Uterus (tissue), 4 donors: ENCODE data around the gene LYAR. TPM values are rescaled to one million over a fixed set of nuclear protein-coding genes. Genes with fewer than 3 reads are reported as not detected.
"Not testable (repeated sequence)": the region's sequence is repeated elsewhere in the genome, so short reads cannot be mapped to it uniquely, and the experiment has no call there.

Experiments used
- DNase-seq, 2 donors: peaks; one replicate each; pipeline ENCODE4 v3.0.0-alpha.2; 2019 to 2020
- H3K27ac ChIP-seq, 2 donors: fragments of 200-600 bp; sonication (generic); 1 replicate in 1 of 2; 2 replicates in 1 of 2; pipeline ENCODE4 v1.5.1; 2016 to 2018
- H3K27me3 ChIP-seq, 2 donors: fragments of 200-600 bp; sonication (generic); one replicate each; pipeline ENCODE4 v1.5.1; 2018 to 2019; ENCODE audit warnings: control low read depth in 1 of 2
- H3K36me3 ChIP-seq, 2 donors: fragments of 200-600 bp; sonication (generic); one replicate each; pipeline ENCODE4 v1.5.1; 2019; ENCODE audit warnings: control low read depth in 1 of 2
- H3K4me1 ChIP-seq, 2 donors: fragments of 200-600 bp; sonication (generic); one replicate each; pipeline ENCODE4 v1.5.1; 2018 to 2019; ENCODE audit warnings: control low read depth in 1 of 2
- H3K4me3 ChIP-seq, 2 donors: fragments of 200-600 bp; sonication (generic); 1 replicate in 1 of 2; 2 replicates in 1 of 2; pipeline ENCODE4 v1.5.1; 2018 to 2019; ENCODE audit warnings: mild to moderate bottlenecking in 1 of 2
- H3K9me3 ChIP-seq, 2 donors: fragments of 200-600 bp; sonication (generic); one replicate each; pipeline ENCODE4 v1.5.1; 2019; ENCODE audit warnings: control low read depth in 1 of 2
- POLR2A ChIP-seq, 2 donors: fragments of 450-650 bp; IDR thresholded peaks; one replicate each; pipeline ENCODE4 v1.6.1; 2016; ENCODE audit warnings: antibody characterized with exemption in 2 of 2, mild to moderate bottlenecking in 1 of 2, moderate library complexity in 1 of 2
- intact Hi-C: fragments of 100-400 bp; cut with DNase I; formaldehyde crosslinking; loops from one replicate; pipeline ENCODE4 v1.15.1; 2023; ENCODE audit warnings: low total_unique reads
- total RNA-seq, 4 donors: library from RNA; depleted of rRNA in 3 of 4; stranded (reverse); fragments of >200 nt in 3 of 4; gene quantifications; one replicate each; pipeline versions ENCODE4 v1.1.0 to v1.2.4, GENCODE V29; 2014 to 2023
- TF ChIP-seq, protein P1 (sequence below), 4 experiments: fragments of 200-600 bp in 2 of 4; fragments of 450-650 bp in 2 of 4; sonication (generic) in 2 of 4; IDR thresholded peaks; one replicate each; pipeline ENCODE4 v1.5.1; 2016 to 2019; ENCODE audit warnings: antibody characterized with exemption in 4 of 4, mild to moderate bottlenecking in 2 of 4, moderate library complexity in 1 of 4
- donor health status: DM: yes; HTN: yes; CAD: no.

Gene LYAR
- total RNA-seq, 4 donors from 2014 or later = 7.1 to 32.5 (median 12.6) TPM

DNA sequence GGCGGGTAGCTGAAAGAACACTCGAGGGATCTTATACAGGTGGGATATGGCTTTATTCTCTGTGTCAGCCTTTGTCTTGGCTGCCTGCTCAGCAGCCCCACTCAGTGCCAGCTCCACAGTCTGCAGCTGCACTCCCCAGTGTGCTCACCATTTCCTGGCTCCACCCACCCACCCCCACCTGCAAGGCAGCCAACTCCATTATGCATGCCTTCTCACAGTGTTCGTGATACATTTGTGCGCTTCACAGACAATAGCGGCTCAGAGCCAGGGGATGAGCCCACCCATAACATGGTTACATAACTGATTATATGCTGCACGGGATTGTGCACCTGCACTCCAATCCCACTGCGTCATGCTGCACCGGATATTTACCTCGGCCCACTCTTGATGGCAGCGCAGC lies 33.2 kb downstream of the LYAR start:
- TF ChIP-seq, protein P1, sequence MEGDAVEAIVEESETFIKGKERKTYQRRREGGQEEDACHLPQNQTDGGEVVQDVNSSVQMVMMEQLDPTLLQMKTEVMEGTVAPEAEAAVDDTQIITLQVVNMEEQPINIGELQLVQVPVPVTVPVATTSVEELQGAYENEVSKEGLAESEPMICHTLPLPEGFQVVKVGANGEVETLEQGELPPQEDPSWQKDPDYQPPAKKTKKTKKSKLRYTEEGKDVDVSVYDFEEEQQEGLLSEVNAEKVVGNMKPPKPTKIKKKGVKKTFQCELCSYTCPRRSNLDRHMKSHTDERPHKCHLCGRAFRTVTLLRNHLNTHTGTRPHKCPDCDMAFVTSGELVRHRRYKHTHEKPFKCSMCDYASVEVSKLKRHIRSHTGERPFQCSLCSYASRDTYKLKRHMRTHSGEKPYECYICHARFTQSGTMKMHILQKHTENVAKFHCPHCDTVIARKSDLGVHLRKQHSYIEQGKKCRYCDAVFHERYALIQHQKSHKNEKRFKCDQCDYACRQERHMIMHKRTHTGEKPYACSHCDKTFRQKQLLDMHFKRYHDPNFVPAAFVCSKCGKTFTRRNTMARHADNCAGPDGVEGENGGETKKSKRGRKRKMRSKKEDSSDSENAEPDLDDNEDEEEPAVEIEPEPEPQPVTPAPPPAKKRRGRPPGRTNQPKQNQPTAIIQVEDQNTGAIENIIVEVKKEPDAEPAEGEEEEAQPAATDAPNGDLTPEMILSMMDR (IDR thresholded peaks at IDR 0.05) = no peak
- TF ChIP-seq POLR2A (IDR thresholded peaks at IDR 0.05) = no peak
- no peaks in the 10 kb centered on the region for H3K9me3 ChIP-seq
- no peaks in the 10 kb centered on the region for H3K4me1 ChIP-seq
- intact Hi-C loops = loop anchor here (10.0 kb wide), 1 partner anchor 78 kb away; no protein-coding TSS in a partner anchor
- H3K27ac ChIP-seq = no peak overlapping the region
- H3K4me3 ChIP-seq = no peak overlapping the region
- H3K36me3 ChIP-seq = no peaks in the 10 kb centered on the region
- no peaks in the 10 kb centered on the region for H3K27me3 ChIP-seq
- DNase-seq = peak in 1 of 2 donors; percentile 24

DNA sequence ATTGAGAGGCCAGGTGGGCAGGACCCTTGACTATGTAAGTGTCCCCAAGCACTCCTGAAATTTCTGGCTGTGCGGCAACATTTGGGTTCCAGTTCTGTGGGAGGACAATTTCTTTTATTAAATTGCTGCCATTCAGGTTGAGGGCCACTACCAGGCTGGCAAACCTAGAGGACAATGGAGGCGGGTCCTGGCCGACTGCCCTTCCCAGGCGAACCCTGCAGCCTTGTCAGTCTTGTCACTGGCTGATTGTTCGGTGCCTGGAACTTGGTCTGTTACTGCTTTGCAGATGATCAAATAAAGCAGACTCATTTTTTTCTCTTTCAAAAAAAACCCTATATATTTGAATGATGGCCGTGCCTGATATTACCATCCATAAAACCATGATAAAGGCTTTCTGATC lies 35.3 kb downstream of the LYAR start:
- H3K27me3 ChIP-seq = no peaks in the 10 kb centered on the region
- H3K27ac ChIP-seq = no peak overlapping the region
- TF ChIP-seq POLR2A (IDR thresholded peaks at IDR 0.05) = no peak
- TF ChIP-seq, protein P1 (IDR thresholded peaks at IDR 0.05) = no peak
- no peaks in the 10 kb centered on the region for H3K4me1 ChIP-seq
- no peaks in the 10 kb centered on the region for H3K36me3 ChIP-seq
- no peaks in the 10 kb centered on the region for H3K9me3 ChIP-seq
- DNase-seq = no peak
- intact Hi-C loops = loop anchor here (10.0 kb wide), 1 partner anchor 80 kb away; no protein-coding TSS in a partner anchor
- H3K4me3 ChIP-seq = no peak overlapping the region

DNA sequence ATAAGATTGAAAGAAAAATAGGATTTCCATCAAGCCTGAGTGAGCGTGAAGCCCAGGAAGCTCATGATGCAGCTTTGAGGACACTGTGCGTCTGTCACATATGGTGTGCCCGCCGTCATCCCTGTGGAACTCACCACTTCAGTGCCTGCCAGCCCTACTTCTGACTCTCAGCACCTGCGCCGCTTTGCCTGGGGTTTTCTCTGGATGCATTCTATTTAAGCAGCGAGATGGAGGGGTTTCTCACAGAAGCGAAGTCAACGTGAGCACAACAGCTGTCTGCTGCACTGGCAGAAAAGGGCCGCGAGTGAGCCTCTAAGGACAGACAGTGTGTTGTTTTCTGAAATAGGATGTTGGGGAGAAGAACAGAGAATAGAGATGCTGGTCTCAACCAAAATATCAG lies 35.8 kb downstream of the LYAR start:
- H3K27ac ChIP-seq = no peak overlapping the region
- TF ChIP-seq POLR2A (IDR thresholded peaks at IDR 0.05) = no peak
- TF ChIP-seq, protein P1 (IDR thresholded peaks at IDR 0.05) = no peak
- H3K4me3 ChIP-seq = no peak overlapping the region
- no peak for DNase-seq
- H3K36me3 ChIP-seq = no peaks in the 10 kb centered on the region
- H3K27me3 ChIP-seq = no peaks in the 10 kb centered on the region
- no peaks in the 10 kb centered on the region for H3K9me3 ChIP-seq
- H3K4me1 ChIP-seq = no peaks in the 10 kb centered on the region
- intact Hi-C loops = loop anchor here (10.0 kb wide), 1 partner anchor 81 kb away; no protein-coding TSS in a partner anchor

DNA sequence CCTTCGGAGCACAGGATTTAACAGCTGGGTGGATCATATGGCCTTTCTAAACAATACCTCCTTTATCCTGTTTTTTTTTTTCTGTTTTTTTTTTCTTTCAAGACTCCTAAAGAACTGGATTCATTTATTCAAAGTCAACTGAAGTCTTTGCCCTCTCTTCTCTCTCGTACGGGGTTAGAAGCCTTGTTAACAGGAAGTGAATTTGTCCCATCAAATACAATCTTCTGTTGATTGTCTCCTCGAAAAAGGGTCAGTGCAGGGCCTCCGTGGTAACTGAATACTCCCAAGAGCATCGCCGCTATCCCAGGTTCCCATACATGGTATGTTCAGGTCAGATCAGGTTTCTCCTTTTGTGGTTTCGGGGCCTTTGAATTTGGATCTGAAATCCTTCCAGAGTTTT lies 40.1 kb downstream of the LYAR start:
- Histone ChIP-seq H3K4me1 (no peaks in the 10 kb centered on the region), H3K9me3 (no peaks in the 10 kb centered on the region), H3K36me3 (no peaks in the 10 kb centered on the region), H3K27me3 (no peaks in the 10 kb centered on the region), H3K4me3 (no peak overlapping the region), H3K27ac (no peak overlapping the region)
- TF ChIP-seq, protein P1 (IDR thresholded peaks at IDR 0.05) = no peak
- TF ChIP-seq POLR2A (IDR thresholded peaks at IDR 0.05) = no peak
- intact Hi-C loops = loop anchor here (10.0 kb wide), 1 partner anchor 85 kb away; no protein-coding TSS in a partner anchor
- DNase-seq = no peak

DNA sequence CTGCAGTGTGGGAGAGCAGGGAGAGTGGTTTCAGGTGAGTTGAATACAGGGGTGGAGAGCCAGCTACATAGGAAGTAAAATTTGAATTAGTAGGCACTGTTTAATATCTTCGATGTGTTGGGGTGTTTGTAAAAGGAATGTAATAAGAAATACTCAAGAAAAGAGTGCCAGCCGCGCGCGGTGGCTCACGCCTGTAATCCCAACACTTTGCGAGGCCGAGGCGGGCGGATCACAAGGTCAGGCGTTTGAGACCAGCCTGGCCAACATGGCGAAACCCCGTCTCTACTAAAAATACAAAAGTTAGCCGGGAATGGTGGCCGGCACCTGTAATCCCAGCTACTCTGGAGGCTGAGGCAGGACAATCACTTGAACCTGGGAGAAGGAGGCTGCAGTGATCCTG lies 40.6 kb downstream of the LYAR start:
- H3K9me3 ChIP-seq, intact Hi-C loops, DNase-seq, H3K27ac ChIP-seq, H3K4me3 ChIP-seq, H3K4me1 ChIP-seq, H3K27me3 ChIP-seq, H3K36me3 ChIP-seq: not testable (repeated sequence)

DNA sequence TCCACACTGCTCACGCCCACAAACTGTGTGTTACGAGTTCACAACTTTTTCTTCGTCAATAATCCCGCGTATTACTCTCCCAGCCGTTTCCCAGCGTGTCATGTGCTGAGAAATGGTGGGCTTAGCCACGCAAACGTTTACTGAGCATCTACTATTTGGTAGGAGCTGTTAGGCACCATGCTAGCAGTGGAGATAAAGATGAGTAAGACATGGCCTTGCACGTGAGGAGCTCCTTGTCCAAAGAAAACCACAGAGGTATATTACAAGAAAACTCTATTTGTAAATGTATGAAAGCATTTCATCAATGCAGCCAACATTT lies 41.1 kb downstream of the LYAR start:
- no peaks in the 10 kb centered on the region for H3K9me3 ChIP-seq
- H3K4me3 ChIP-seq = peak overlapping the region; percentile 74 to 79
- no peaks in the 10 kb centered on the region for H3K36me3 ChIP-seq
- intact Hi-C loops = no loop called here
- no peaks in the 10 kb centered on the region for H3K27me3 ChIP-seq
- H3K4me1 ChIP-seq = no peaks in the 10 kb centered on the region
- DNase-seq = no peak
- H3K27ac ChIP-seq = peak overlapping the region; percentile 90 to 93
- TF ChIP-seq, protein P1 (IDR thresholded peaks at IDR 0.05) = no peak
- TF ChIP-seq POLR2A (IDR thresholded peaks at IDR 0.05) = no peak
